A549 treated with Hydrocortisone at 1 μM for 4 hours (cell line): ENCODE measurements around the gene DNAAF5. TPM values are rescaled to one million over a fixed set of nuclear protein-coding genes. Genes with fewer than 3 reads are reported as not detected.

ENCODE experiments used
- total RNA-seq: library from RNA; stranded (reverse); fragments of 200-300 nt; extraction: Qiagen RNA extraction; gene quantifications from 5 replicates; pipeline ENCODE4 v1.2.3, GENCODE V29; 2022

The DNAAF5 gene
- 42.4 to 48.3 TPM (median 46.5 TPM) in 5 replicates for total RNA-seq

DNA sequence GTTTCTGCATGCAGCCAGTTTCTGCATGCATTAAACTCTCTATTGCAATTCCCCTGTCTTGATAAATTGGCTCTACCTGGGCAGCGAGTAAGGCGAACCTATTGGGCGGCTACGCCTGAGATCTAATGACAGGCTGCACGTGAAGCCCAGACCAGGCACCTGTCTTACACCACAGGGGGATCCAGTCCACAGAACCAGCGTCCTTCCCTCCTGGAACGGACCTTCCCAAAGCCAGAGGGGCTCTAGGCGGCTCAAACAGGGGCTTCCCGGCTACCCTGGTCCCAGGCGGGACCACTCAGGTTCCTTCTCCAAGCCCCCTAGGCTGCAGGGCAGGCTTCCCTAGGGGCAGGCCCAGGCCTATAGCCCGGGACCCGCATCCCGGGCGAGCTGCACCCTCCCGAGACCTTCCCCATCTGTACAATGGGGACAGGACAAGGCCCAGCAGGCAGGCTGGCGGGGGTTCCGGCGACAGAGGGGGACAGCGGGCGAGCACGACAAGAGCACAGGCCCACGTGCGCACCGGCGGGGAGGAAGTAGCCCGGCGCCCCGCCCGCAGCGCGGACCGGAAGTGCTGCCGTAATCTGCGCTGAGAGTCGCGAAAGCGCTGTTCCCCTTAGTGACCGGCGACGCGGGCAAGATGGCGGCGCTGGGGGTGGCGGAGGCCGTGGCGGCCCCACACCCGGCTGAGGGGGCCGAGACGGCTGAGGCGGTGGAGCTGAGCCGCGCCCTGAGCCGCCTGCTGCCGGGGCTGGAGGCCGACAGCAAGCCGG, at the start of gene DNAAF5:
Gene DNAAF5 (plus strand): TSS at position 616 of the 770 bp plus-strand sequence. CDS start 22 bp downstream, at position 638.

DNA sequence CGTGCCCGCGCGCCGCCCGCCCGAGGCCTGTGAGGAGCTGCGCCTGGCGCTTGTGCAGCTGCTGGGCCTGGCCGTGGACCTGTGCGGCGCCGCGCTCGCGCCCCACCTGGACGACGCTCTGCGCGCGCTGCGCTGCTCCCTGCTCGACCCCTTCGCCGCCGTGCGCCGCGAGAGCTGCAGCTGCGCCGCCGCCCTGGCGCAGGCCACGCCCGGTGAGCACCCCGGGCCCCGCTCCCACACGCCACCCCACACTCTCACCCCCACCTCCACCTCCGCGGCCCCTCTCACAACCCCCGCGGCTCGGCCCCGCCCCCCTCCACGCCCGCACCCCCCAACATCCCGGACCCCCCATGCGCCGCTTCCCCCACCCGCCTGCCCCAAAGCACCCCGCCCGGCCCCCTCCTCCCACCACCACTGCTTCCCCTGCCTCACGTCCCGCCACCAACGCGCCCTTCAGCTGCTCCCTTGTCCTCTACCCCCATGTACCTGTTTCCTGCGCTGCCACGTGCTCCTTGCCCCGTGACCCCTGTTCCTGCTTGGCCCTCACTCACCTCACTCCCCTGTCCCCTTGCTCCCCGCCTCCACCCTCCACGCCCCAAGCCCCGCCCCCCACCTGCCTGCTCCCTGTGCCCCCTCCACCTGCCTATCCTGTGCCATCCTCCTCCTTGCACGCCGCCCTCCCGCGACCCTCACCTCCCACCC, 756 bp downstream of the DNAAF5 start, which contains the start of gene PRKAR1B:
Gene PRKAR1B (minus strand): TSS at position 178 of the 702 bp plus-strand sequence. CDS start 15,776 bp downstream, outside the sequence.

DNA sequence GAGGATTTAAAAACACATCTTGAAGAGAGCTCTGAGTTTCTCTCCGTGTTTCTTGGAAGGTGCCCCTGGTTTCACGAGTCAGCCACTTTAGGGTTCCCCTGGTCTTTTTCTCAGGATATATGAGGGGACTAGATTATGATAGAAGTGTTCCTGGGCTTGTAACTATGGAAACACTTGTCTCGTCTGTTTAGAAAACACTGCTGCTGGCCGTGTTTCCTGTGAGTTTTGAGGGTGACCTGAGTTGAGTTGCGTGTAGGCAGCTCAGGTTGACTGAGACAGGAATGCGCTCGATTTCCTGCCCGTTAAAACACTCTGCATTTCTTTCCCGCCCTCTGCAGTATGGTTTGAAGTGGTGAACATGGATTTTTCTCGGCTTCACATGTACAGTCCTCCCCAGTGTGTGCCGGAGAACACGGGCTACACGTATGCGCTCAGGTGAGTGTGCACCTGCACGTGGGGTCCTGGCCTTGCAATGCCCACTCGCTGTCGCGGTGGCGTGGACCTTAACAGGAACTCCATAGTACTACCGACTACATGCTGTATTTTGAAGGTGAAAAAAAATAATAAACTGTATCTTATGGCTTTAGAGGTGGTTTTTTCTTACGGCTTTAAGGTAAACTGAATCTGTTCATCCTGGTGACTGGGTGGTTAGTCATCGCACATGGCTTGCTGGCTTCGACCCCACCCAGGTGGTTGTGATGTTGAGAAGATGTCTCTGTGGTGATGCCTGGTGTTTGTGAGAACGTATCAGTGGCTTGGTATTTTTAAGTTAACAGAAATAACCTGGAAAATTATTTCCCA, 105.9 kb downstream of the DNAAF5 start, which contains the start of gene SUN1:
Gene SUN1 (plus strand): TSS at position 310 of the 801 bp plus-strand sequence. CDS start 49 bp downstream, at position 359.

Other genes with a start within 250 kb of the DNAAF5 start
- 28.9 to 34.4 TPM (median 31.5 TPM) in 5 replicates for gene PDGFA, start 206.9 kb upstream of the DNAAF5 start, total RNA-seq
- 29.1 to 32.2 TPM (median 31.6 TPM) in 5 replicates for gene PRKAR1B, start 582 bp downstream of the DNAAF5 start, total RNA-seq
- gene SUN1, start 105.8 kb downstream of the DNAAF5 start, total RNA-seq = 69.8 to 86.7 TPM (median 86.5 TPM) in 5 replicates
- gene GET4, start 149.9 kb downstream of the DNAAF5 start, total RNA-seq = 40.9 to 67.1 TPM (median 57.1 TPM) in 5 replicates
- 3.0 to 4.5 TPM (median 4.0 TPM) in 5 replicates for gene ADAP1, start 228.0 kb downstream of the DNAAF5 start, total RNA-seq
- gene COX19, start 248.8 kb downstream of the DNAAF5 start, total RNA-seq = 5.0 to 6.2 TPM (median 6.0 TPM) in 5 replicates